HG03175 (cell line): ENCODE results near the gene TMEM176A.
"Not testable (repeated sequence)": the region's sequence is repeated elsewhere in the genome, so short reads cannot be mapped to it uniquely, and the experiment has no call there.

ENCODE experiments used
- ATAC-seq: cut with Tn5 transposase; IDR thresholded peaks from one replicate; pipeline ENCODE4 v1.9.1; 2021; ENCODE audit warnings: mild to moderate bottlenecking, moderate library complexity; ENCODE audit not compliant: unreplicated experiment

Gene TMEM176A

GRCh38 chr7:150807616-150808438 lies 7.3 kb downstream of the TMEM176A start:
- ATAC-seq = not testable (repeated sequence)

- no peak for ATAC-seq
Observed at GRCh38 chr7:150814328-150815001, 13.9 kb downstream of the TMEM176A start.

- no peak for ATAC-seq
Observed at GRCh38 chr7:150818971-150819370, 18.4 kb downstream of the TMEM176A start.

GRCh38 chr7:150820148-150820547 lies 19.6 kb downstream of the TMEM176A start:
- no peak for ATAC-seq

- ATAC-seq = no peak
Observed at GRCh38 chr7:150820578-150821198, 20.1 kb downstream of the TMEM176A start.

- no peak for ATAC-seq
Observed at GRCh38 chr7:150823043-150823442, 22.5 kb downstream of the TMEM176A start.

GRCh38 chr7:150823484-150824126 lies 23.0 kb downstream of the TMEM176A start:
- no peak for ATAC-seq

GRCh38 chr7:150824379-150825177 lies 24.0 kb downstream of the TMEM176A start:
- no peak for ATAC-seq

GRCh38 chr7:150826061-150826849 lies 25.7 kb downstream of the TMEM176A start:
- no peak for ATAC-seq

- ATAC-seq = no peak
Observed at GRCh38 chr7:150828384-150828783, 27.8 kb downstream of the TMEM176A start.

GRCh38 chr7:150829426-150829825 lies 28.9 kb downstream of the TMEM176A start:
- no peak for ATAC-seq

- no peak for ATAC-seq
Observed at GRCh38 chr7:150830937-150831336, 30.4 kb downstream of the TMEM176A start.

GRCh38 chr7:150831851-150832250 lies 31.3 kb downstream of the TMEM176A start:
- ATAC-seq = no peak

- ATAC-seq = no peak
Observed at GRCh38 chr7:150835019-150835418, 34.5 kb downstream of the TMEM176A start.

GRCh38 chr7:150835702-150836280 lies 35.2 kb downstream of the TMEM176A start:
- no peak for ATAC-seq

GRCh38 chr7:150838965-150839650 lies 38.5 kb downstream of the TMEM176A start:
- no peak for ATAC-seq

GRCh38 chr7:150842018-150842417 lies 41.4 kb downstream of the TMEM176A start:
- no peak for ATAC-seq

- no peak for ATAC-seq
Observed at GRCh38 chr7:150842716-150843115, 42.1 kb downstream of the TMEM176A start.

GRCh38 chr7:150845421-150845861 lies 44.9 kb downstream of the TMEM176A start:
- ATAC-seq = no peak
